HEK293 (cell line): ENCODE results near the gene CARD10.

Source experiments
- BCL11A ChIP-seq: fragments of 450-650 bp; formaldehyde crosslinking; IDR thresholded peaks from 2 replicates; pipeline ENCODE4 v1.5.1; 2016; ENCODE audit warnings: low read depth, missing biosample characterization, missing genetic modification characterization
- EGR2 ChIP-seq: fragments of 450-650 bp; formaldehyde crosslinking; IDR thresholded peaks from 2 replicates; pipeline ENCODE4 v1.5.1; 2016; ENCODE audit warnings: low read depth, missing biosample characterization, missing genetic modification characterization
- GLIS1 ChIP-seq: fragments of 450-650 bp; formaldehyde crosslinking; IDR thresholded peaks from 2 replicates; pipeline ENCODE4 v1.5.1; 2016; ENCODE audit warnings: missing biosample characterization, missing genetic modification characterization
- GLIS2 ChIP-seq: fragments of 450-650 bp; formaldehyde crosslinking; IDR thresholded peaks from 2 replicates; pipeline ENCODE4 v1.5.1; 2016; ENCODE audit warnings: missing biosample characterization, missing genetic modification characterization
- ZBTB20 ChIP-seq: fragments of 450-650 bp; formaldehyde crosslinking; IDR thresholded peaks from 2 replicates; pipeline ENCODE4 v1.5.1; 2016; ENCODE audit warnings: missing biosample characterization, missing genetic modification characterization
- ZBTB7A ChIP-seq: fragments of 450-650 bp; formaldehyde crosslinking; IDR thresholded peaks from 2 replicates; pipeline ENCODE4 v1.5.1; 2016; ENCODE audit warnings: low read depth, missing biosample characterization, missing genetic modification characterization
- ZFHX2 ChIP-seq: fragments of 450-650 bp; formaldehyde crosslinking; conservative IDR thresholded peaks from 2 replicates; pipeline ENCODE4 v1.5.1; 2016; ENCODE audit warnings: missing biosample characterization, missing genetic modification characterization
- ZIC2 ChIP-seq: fragments of 450-650 bp; formaldehyde crosslinking; IDR thresholded peaks from 2 replicates; pipeline ENCODE4 v1.5.1; 2016; ENCODE audit warnings: missing biosample characterization, missing genetic modification characterization
- ZNF16 ChIP-seq: fragments of 450-650 bp; formaldehyde crosslinking; IDR thresholded peaks from 2 replicates; pipeline ENCODE4 v1.5.1; 2016; ENCODE audit warnings: low read depth, missing biosample characterization, missing genetic modification characterization
- ZNF223 ChIP-seq: fragments of 450-650 bp; formaldehyde crosslinking; IDR thresholded peaks from 2 replicates; pipeline ENCODE4 v1.5.1; 2016; ENCODE audit warnings: missing biosample characterization, missing genetic modification characterization
- ZNF292 ChIP-seq: fragments of 450-650 bp; formaldehyde crosslinking; IDR thresholded peaks from 2 replicates; pipeline ENCODE4 v1.5.1; 2016; ENCODE audit warnings: low read depth, missing biosample characterization, missing genetic modification characterization, borderline replicate concordance
- ZNF350 ChIP-seq: fragments of 450-650 bp; formaldehyde crosslinking; IDR thresholded peaks from 2 replicates; pipeline ENCODE4 v1.5.0; 2017; ENCODE audit warnings: missing biosample characterization, mild to moderate bottlenecking, missing genetic modification characterization
- ZNF629 ChIP-seq: fragments of 450-650 bp; formaldehyde crosslinking; IDR thresholded peaks from 2 replicates; pipeline ENCODE4 v1.5.1; 2017; ENCODE audit warnings: missing biosample characterization, missing genetic modification characterization
- TF ChIP-seq, protein P1 (sequence below): fragments of 450-650 bp; formaldehyde crosslinking; IDR thresholded peaks from 2 replicates; pipeline ENCODE4 v1.5.1; 2016; ENCODE audit warnings: missing biosample characterization, missing genetic modification characterization
- TF ChIP-seq, protein P2 (sequence below): fragments of 450-650 bp; formaldehyde crosslinking; IDR thresholded peaks from 2 replicates; pipeline ENCODE4 v1.5.1; 2017; ENCODE audit warnings: missing biosample characterization, missing genetic modification characterization
- TF ChIP-seq, protein P3 (sequence below): fragments of 450-650 bp; formaldehyde crosslinking; IDR thresholded peaks from 2 replicates; pipeline ENCODE4 v1.5.1; 2016; ENCODE audit warnings: missing biosample characterization, missing genetic modification characterization
- TF ChIP-seq, protein P4 (sequence below): fragments of 450-650 bp; formaldehyde crosslinking; IDR thresholded peaks from 2 replicates; pipeline ENCODE4 v1.5.1; 2016; ENCODE audit warnings: missing biosample characterization, missing genetic modification characterization
- TF ChIP-seq, protein P5 (sequence below): fragments of 450-650 bp; formaldehyde crosslinking; IDR thresholded peaks from 2 replicates; pipeline ENCODE4 v1.5.1; 2016; ENCODE audit warnings: missing biosample characterization, missing genetic modification characterization, borderline replicate concordance
- TF ChIP-seq, protein P6 (sequence below): fragments of 450-650 bp; formaldehyde crosslinking; IDR thresholded peaks from 2 replicates; pipeline ENCODE4 v1.5.1; 2016; ENCODE audit warnings: missing biosample characterization, missing genetic modification characterization

Gene CARD10

GRCh38 chr22:37560608-37561211, 41.5 kb upstream of the CARD10 start (continued):
- TF ChIP-seq, protein P1, sequence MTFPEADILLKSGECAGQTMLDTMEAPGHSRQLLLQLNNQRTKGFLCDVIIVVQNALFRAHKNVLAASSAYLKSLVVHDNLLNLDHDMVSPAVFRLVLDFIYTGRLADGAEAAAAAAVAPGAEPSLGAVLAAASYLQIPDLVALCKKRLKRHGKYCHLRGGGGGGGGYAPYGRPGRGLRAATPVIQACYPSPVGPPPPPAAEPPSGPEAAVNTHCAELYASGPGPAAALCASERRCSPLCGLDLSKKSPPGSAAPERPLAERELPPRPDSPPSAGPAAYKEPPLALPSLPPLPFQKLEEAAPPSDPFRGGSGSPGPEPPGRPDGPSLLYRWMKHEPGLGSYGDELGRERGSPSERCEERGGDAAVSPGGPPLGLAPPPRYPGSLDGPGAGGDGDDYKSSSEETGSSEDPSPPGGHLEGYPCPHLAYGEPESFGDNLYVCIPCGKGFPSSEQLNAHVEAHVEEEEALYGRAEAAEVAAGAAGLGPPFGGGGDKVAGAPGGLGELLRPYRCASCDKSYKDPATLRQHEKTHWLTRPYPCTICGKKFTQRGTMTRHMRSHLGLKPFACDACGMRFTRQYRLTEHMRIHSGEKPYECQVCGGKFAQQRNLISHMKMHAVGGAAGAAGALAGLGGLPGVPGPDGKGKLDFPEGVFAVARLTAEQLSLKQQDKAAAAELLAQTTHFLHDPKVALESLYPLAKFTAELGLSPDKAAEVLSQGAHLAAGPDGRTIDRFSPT (tag by site-specific recombination), result peak; percentile 31; the same call in 1 of the 2 replicates
- TF ChIP-seq, protein P2, sequence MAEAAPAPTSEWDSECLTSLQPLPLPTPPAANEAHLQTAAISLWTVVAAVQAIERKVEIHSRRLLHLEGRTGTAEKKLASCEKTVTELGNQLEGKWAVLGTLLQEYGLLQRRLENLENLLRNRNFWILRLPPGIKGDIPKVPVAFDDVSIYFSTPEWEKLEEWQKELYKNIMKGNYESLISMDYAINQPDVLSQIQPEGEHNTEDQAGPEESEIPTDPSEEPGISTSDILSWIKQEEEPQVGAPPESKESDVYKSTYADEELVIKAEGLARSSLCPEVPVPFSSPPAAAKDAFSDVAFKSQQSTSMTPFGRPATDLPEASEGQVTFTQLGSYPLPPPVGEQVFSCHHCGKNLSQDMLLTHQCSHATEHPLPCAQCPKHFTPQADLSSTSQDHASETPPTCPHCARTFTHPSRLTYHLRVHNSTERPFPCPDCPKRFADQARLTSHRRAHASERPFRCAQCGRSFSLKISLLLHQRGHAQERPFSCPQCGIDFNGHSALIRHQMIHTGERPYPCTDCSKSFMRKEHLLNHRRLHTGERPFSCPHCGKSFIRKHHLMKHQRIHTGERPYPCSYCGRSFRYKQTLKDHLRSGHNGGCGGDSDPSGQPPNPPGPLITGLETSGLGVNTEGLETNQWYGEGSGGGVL (tag by site-specific recombination), result peak; percentile 98
- TF ChIP-seq ZNF350 (no peak), ZFHX2 (tag by site-specific recombination) (peak; percentile 88), ZNF629 (peak; percentile 34), GLIS2 (tag by site-specific recombination) (peak; percentile 93), ZIC2 (peak; percentile 84), ZBTB20 (tag by site-specific recombination) (peak; percentile 88), GLIS1 (tag by site-specific recombination) (peak; percentile 94), ZNF292 (no peak), BCL11A (tag by site-specific recombination) (peak; percentile 38; the same call in 1 of the 2 replicates), EGR2 (tag by site-specific recombination) (peak; percentile 81), ZBTB7A (tag by site-specific recombination) (peak; percentile 65), ZNF16 (tag by site-specific recombination) (no peak), ZNF223 (tag by site-specific recombination) (no peak)
- TF ChIP-seq, protein P3, sequence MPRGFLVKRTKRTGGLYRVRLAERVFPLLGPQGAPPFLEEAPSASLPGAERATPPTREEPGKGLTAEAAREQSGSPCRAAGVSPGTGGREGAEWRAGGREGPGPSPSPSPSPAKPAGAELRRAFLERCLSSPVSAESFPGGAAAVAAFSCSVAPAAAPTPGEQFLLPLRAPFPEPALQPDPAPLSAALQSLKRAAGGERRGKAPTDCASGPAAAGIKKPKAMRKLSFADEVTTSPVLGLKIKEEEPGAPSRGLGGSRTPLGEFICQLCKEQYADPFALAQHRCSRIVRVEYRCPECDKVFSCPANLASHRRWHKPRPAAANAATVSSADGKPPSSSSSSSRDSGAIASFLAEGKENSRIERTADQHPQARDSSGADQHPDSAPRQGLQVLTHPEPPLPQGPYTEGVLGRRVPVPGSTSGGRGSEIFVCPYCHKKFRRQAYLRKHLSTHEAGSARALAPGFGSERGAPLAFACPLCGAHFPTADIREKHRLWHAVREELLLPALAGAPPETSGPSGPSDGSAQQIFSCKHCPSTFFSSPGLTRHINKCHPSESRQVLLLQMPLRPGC, result peak; percentile 71
- TF ChIP-seq, protein P4, sequence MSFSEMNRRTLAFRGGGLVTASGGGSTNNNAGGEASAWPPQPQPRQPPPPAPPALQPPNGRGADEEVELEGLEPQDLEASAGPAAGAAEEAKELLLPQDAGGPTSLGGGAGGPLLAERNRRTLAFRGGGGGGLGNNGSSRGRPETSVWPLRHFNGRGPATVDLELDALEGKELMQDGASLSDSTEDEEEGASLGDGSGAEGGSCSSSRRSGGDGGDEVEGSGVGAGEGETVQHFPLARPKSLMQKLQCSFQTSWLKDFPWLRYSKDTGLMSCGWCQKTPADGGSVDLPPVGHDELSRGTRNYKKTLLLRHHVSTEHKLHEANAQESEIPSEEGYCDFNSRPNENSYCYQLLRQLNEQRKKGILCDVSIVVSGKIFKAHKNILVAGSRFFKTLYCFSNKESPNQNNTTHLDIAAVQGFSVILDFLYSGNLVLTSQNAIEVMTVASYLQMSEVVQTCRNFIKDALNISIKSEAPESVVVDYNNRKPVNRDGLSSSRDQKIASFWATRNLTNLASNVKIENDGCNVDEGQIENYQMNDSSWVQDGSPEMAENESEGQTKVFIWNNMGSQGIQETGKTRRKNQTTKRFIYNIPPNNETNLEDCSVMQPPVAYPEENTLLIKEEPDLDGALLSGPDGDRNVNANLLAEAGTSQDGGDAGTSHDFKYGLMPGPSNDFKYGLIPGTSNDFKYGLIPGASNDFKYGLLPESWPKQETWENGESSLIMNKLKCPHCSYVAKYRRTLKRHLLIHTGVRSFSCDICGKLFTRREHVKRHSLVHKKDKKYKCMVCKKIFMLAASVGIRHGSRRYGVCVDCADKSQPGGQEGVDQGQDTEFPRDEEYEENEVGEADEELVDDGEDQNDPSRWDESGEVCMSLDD, result peak; percentile 81
- TF ChIP-seq, protein P5, sequence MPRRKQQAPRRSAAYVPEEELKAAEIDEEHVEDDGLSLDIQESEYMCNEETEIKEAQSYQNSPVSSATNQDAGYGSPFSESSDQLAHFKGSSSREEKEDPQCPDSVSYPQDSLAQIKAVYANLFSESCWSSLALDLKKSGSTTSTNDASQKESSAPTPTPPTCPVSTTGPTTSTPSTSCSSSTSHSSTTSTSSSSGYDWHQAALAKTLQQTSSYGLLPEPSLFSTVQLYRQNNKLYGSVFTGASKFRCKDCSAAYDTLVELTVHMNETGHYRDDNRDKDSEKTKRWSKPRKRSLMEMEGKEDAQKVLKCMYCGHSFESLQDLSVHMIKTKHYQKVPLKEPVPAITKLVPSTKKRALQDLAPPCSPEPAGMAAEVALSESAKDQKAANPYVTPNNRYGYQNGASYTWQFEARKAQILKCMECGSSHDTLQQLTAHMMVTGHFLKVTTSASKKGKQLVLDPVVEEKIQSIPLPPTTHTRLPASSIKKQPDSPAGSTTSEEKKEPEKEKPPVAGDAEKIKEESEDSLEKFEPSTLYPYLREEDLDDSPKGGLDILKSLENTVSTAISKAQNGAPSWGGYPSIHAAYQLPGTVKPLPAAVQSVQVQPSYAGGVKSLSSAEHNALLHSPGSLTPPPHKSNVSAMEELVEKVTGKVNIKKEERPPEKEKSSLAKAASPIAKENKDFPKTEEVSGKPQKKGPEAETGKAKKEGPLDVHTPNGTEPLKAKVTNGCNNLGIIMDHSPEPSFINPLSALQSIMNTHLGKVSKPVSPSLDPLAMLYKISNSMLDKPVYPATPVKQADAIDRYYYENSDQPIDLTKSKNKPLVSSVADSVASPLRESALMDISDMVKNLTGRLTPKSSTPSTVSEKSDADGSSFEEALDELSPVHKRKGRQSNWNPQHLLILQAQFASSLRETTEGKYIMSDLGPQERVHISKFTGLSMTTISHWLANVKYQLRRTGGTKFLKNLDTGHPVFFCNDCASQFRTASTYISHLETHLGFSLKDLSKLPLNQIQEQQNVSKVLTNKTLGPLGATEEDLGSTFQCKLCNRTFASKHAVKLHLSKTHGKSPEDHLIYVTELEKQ, result 0 out of 2 replicates have a peak, but pooled peaks have one; percentile 13
- TF ChIP-seq, protein P6, sequence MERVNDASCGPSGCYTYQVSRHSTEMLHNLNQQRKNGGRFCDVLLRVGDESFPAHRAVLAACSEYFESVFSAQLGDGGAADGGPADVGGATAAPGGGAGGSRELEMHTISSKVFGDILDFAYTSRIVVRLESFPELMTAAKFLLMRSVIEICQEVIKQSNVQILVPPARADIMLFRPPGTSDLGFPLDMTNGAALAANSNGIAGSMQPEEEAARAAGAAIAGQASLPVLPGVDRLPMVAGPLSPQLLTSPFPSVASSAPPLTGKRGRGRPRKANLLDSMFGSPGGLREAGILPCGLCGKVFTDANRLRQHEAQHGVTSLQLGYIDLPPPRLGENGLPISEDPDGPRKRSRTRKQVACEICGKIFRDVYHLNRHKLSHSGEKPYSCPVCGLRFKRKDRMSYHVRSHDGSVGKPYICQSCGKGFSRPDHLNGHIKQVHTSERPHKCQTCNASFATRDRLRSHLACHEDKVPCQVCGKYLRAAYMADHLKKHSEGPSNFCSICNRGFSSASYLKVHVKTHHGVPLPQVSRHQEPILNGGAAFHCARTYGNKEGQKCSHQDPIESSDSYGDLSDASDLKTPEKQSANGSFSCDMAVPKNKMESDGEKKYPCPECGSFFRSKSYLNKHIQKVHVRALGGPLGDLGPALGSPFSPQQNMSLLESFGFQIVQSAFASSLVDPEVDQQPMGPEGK, result peak; percentile 96
